Measurements from ENCODE around the gene PSPN. TPM values are rescaled to one million over a fixed set of nuclear protein-coding genes. Genes with fewer than 3 reads are reported as not detected.
A peak's percentile ranks its signal among the peaks of the same experiment; 100 is the strongest.

PSPN gene
- total and polyA plus RNA-seq, 2 donors (not counting 1 experiment from before 2014, with no cell fraction given): 1.1 to 3.0 TPM

DNA sequence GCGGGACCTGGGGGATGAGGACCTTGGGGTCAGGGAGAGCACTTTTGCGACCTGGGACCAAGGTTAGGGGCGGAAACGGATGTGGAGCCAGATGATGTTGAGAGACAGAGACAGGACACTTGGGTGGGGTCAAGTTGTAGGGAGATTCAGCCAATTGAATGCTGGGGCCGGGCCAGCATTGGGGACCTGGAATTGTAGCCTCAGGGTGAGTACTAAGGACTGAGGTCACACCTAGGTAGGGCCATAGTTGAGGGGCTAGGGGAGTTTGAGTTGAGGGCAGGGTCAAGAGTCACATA is 2.0 kb downstream of the PSPN start:
- H3K79me2 ChIP-seq (ENCODE audit: control insufficient read depth, insufficient read depth, low read length): no peaks in the 10 kb centered on the region
- H3K9me3 ChIP-seq (ENCODE audit: control extremely low read depth in 1 of 3, control insufficient read depth in 2 of 3, insufficient read depth in 1 of 3, low read length in 2 of 3): no peaks in the 10 kb centered on the region
- 35% methylated on average over 5 of the region's 5 CpGs for WGBS (ENCODE audit: insufficient coverage)
- no peaks in the 10 kb centered on the region for H4K20me1 ChIP-seq (ENCODE audit: control insufficient read depth, insufficient read depth, low read length, poor library complexity, severe bottlenecking)
- intact Hi-C loops (cut with micrococcal nuclease): loop anchor here (1.0 to 5.0 kb wide), 6 partner anchors 20 to 1651 kb away; partner anchors contain the start of genes DENND1C, DPP9, GTF2F1 and TRIP10
- CTCF ChIA-PET: no interaction called here
- H3K36me3 ChIP-seq (replicated peaks in 1 of 2; ENCODE audit: control extremely low read depth in 1 of 2, control insufficient read depth in 1 of 2, extremely low read depth in 1 of 2, insufficient read depth in 2 of 2, low read length in 1 of 2): peaks cover 0 to 4% of the 10 kb centered on the region in 2 experiments
- Mint-ChIP-seq H3K27ac (peak overlapping the region; percentile 91), H3K27me3 (no peaks in the 10 kb centered on the region), H3K4me1 (peaks cover 11% of the 10 kb centered on the region), H3K4me3 (peak overlapping the region; percentile 91), H3K9me3 (ENCODE audit: insufficient read depth) (no peaks in the 10 kb centered on the region)
- peak overlapping the region in 4 of 5 experiments; percentile 28 to 96 (median 66) for H3K4me3 ChIP-seq (ENCODE audit: control extremely low read depth in 1 of 5, extremely low read depth in 1 of 5, insufficient read depth in 1 of 5, low read depth in 2 of 5, low read length in 4 of 5)
- H2AFZ ChIP-seq (ENCODE audit: insufficient read depth, low read depth, low read length, poor library complexity, severe bottlenecking): peak overlapping the region; percentile 41
- ATAC-seq (ENCODE audit: low read depth): no peak
- peaks cover 9 to 12% of the 10 kb centered on the region in 2 donors for H3K4me1 ChIP-seq (ENCODE audit: control insufficient read depth in 2 of 2, insufficient read depth in 2 of 2, low read length in 2 of 2)
- H3K27ac ChIP-seq (ENCODE audit: low read length in 2 of 2): peak overlapping the region; percentile 18 to 52
- POLR2A ChIA-PET: interaction anchor here (0.6 to 3.6 kb wide), 3 partner anchors 12 to 396 kb away, joined by 5 to 25 read pairs (median 14); partner anchors contain the start of genes CLPP and GTF2F1
- peak overlapping the region; percentile 94 for H3K4me2 ChIP-seq (replicated peaks; ENCODE audit: low read depth, low read length, poor library complexity, severe bottlenecking)
- no peaks in the 10 kb centered on the region for H3K27me3 ChIP-seq (replicated peaks in 1 of 4; ENCODE audit: control extremely low read depth in 1 of 4, control insufficient read depth in 3 of 4, insufficient read depth in 4 of 4, low read length in 3 of 4)
- peak overlapping the region; percentile 99 for H3K9ac ChIP-seq (ENCODE audit: low read length)
- TF ChIP-seq, protein P1, sequence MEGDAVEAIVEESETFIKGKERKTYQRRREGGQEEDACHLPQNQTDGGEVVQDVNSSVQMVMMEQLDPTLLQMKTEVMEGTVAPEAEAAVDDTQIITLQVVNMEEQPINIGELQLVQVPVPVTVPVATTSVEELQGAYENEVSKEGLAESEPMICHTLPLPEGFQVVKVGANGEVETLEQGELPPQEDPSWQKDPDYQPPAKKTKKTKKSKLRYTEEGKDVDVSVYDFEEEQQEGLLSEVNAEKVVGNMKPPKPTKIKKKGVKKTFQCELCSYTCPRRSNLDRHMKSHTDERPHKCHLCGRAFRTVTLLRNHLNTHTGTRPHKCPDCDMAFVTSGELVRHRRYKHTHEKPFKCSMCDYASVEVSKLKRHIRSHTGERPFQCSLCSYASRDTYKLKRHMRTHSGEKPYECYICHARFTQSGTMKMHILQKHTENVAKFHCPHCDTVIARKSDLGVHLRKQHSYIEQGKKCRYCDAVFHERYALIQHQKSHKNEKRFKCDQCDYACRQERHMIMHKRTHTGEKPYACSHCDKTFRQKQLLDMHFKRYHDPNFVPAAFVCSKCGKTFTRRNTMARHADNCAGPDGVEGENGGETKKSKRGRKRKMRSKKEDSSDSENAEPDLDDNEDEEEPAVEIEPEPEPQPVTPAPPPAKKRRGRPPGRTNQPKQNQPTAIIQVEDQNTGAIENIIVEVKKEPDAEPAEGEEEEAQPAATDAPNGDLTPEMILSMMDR (IDR thresholded peaks at IDR 0.05): no peak
- no peak for TF ChIP-seq EZH2 (IDR thresholded peaks at IDR 0.05; ENCODE audit: borderline replicate concordance, insufficient read depth, low read depth, low read length, poor library complexity, severe bottlenecking)
- no peak for DNase-seq

DNA sequence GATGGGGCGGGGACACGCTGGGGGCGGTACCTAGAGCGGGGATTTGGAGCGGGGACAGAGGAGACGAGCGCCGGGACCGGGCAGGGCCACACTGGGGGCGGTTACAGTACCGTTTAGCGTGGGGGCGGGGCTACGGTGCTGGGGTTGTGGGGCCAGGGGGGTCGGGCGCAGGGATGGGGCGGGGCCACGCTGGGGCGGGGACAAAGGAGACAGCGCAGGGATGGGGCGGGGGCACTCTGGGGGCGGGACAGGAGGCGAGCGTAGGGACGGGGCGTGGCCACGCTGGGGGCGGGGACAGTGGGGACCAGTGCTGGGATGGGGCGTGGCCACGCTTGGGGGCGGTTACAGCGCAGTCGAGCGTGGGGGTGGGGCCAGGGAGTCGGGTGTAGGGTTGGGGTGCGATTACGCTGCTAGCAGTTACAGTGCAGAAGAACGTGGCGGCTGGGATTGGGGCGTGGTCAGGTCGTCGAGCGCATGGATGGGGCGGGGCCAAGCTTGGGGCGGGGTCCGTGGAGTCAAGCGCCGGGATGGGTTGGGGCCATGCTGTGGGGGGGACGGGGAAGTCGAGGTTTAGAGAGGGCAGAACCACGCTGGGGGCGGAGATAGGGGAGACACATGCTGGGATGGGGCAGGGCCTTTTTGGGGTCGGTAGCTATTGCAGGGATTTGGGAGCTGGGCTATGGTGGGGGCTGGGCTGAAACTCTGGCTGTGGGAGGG is 2.5 kb downstream of the PSPN start:
- WGBS (ENCODE audit: insufficient coverage): under 1% methylated on average over 46 of the region's 53 CpGs
- Mint-ChIP-seq H3K27me3 (no peaks in the 10 kb centered on the region), H3K4me1 (peaks cover 11% of the 10 kb centered on the region), H3K4me3 (peak overlapping the region; percentile 91), H3K27ac (peak overlapping the region; percentile 91), H3K9me3 (ENCODE audit: insufficient read depth) (no peaks in the 10 kb centered on the region)
- Histone ChIP-seq H3K9ac (ENCODE audit: low read length) (peak overlapping the region; percentile 99), H2AFZ (ENCODE audit: insufficient read depth, low read depth, low read length, poor library complexity, severe bottlenecking) (peak overlapping the region; percentile 91), H3K36me3 (replicated peaks in 1 of 2; ENCODE audit: control extremely low read depth in 1 of 2, control insufficient read depth in 1 of 2, extremely low read depth in 1 of 2, insufficient read depth in 2 of 2, low read length in 1 of 2) (peaks cover 0 to 9% of the 10 kb centered on the region in 2 experiments), H4K20me1 (ENCODE audit: control insufficient read depth, insufficient read depth, low read length, poor library complexity, severe bottlenecking) (no peaks in the 10 kb centered on the region), H3K79me2 (ENCODE audit: control insufficient read depth, insufficient read depth, low read length) (no peaks in the 10 kb centered on the region), H3K4me3 (ENCODE audit: control extremely low read depth in 1 of 5, extremely low read depth in 1 of 5, insufficient read depth in 1 of 5, low read depth in 2 of 5, low read length in 4 of 5) (peak overlapping the region in 4 of 5 experiments; percentile 79 to 96 (median 94)), H3K4me2 (replicated peaks; ENCODE audit: low read depth, low read length, poor library complexity, severe bottlenecking) (peak overlapping the region; percentile 94), H3K4me1 (ENCODE audit: control insufficient read depth in 2 of 2, insufficient read depth in 2 of 2, low read length in 2 of 2) (peaks cover 9 to 12% of the 10 kb centered on the region in 2 donors), H3K27me3 (replicated peaks in 1 of 4; ENCODE audit: control extremely low read depth in 1 of 4, control insufficient read depth in 3 of 4, insufficient read depth in 4 of 4, low read length in 3 of 4) (no peaks in the 10 kb centered on the region), H3K27ac (ENCODE audit: low read length in 2 of 2) (peak overlapping the region; percentile 88 to 98), H3K9me3 (ENCODE audit: control extremely low read depth in 1 of 3, control insufficient read depth in 2 of 3, insufficient read depth in 1 of 3, low read length in 2 of 3) (no peaks in the 10 kb centered on the region)
- ChIA-PET CTCF (interaction anchor here (0.6 to 1.6 kb wide), 6 partner anchors 10 to 207 kb away, joined by 3 read pairs; partner anchors contain the start of gene CLPP), POLR2A (interaction anchor here (0.6 to 3.6 kb wide), 6 partner anchors 12 to 470 kb away, joined by 3 to 25 read pairs (median 8); partner anchors contain the start of genes CLPP, GTF2F1, KHSRP and NDUFA11)
- ATAC-seq (ENCODE audit: low read depth) (peak; percentile 71), DNase-seq (peak; percentile 97)
- intact Hi-C loops (cut with micrococcal nuclease): loop anchor here (1.0 to 5.0 kb wide), 6 partner anchors 20 to 1651 kb away; partner anchors contain the start of genes DENND1C, DPP9, GTF2F1 and TRIP10
- TF ChIP-seq, protein P1 (IDR thresholded peaks at IDR 0.05): no peak
- no peak for TF ChIP-seq EZH2 (IDR thresholded peaks at IDR 0.05; ENCODE audit: borderline replicate concordance, insufficient read depth, low read depth, low read length, poor library complexity, severe bottlenecking)

All from B cell (primary cell).